Germinal center (tissue), 1 donor: ENCODE measurements around the gene FRMD4A.

Experiments
- DNase-seq: peaks from one replicate; pipeline ENCODE4 v3.0.0; 2012; ENCODE audit warnings: mixed read lengths, low spot score

The FRMD4A gene

DNA sequence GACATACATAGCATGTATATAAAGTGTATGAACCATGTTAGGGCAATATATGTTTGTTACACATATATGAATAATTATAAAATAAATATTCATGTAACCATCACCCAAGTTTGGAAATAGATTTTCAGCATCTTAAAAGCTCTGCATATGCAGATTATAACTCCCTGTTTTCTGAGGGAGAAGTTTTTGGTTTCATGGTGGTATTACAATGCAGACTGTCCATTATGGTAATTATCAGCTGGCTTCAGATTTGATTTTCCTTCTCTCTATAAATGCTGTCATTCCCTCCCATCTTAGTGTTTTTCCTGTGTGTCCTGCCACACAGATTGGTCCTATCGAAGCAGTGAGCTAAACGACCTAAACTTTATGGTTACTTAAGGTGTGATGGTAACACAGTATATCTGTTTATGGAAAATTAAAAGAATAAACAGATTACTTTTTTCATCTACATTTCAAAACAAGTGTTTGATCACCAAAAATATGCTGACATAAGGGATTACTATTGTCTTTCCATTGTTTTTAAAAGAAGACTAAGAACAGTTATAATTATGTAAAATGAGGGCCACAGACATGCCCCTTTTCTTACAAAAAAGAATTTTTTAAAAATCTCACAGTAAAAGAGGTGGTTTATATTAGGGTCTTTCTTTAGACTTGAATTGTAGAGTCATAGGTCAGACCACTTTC lies 726.2 kb downstream of the FRMD4A start:
- DNase-seq: no peak

DNA sequence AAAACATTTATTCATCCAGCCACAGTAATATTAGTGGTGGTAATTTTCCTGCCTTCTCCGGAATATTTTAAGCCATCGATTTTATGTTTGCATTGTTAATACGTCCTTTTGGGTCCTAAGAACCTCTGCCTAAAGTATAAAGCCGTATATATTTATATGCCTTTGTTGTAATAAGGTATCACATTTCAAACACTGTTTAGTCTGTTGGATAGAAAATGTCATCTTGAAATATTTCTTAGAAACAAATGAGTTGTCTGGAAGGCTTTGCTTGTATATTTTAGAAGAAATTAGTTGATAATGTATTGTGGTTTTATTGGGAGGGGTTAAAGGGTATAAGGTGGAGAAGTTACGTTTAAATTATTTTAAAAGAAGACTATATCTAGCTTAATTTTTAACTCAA lies 732.8 kb downstream of the FRMD4A start:
- no peak for DNase-seq

GRCh38 chr10:13594641-13595040 lies 736.1 kb downstream of the FRMD4A start:
- DNase-seq: no peak
